CD4-positive, CD25-positive, alpha-beta regulatory T cell (primary cell): ENCODE results near the gene MTIF2. TPM values are rescaled to one million over a fixed set of nuclear protein-coding genes. Genes with fewer than 3 reads are reported as not detected.
"Not testable (repeated sequence)": the region's sequence is repeated elsewhere in the genome, so short reads cannot be mapped to it uniquely, and the experiment has no call there.

Experiments used
- ATAC-seq, 2 donors: fragments of 150-1000 bp; cut with Tn5 transposase; one replicate each; pipeline ENCODE4 v1.10.0; 2021; ENCODE audit warnings: low read depth in 2 of 2, moderate number of reproducible peaks in 2 of 2, moderate library complexity in 1 of 2
- DNase-seq, 3 donors: peaks; one replicate each; pipeline versions ENCODE4 v3.0.0 to v3.0.0-alpha.2; 2012 to 2022; ENCODE audit warnings: mixed read lengths in 1 of 3
- H3K27ac ChIP-seq: one replicate; pipeline ENCODE4 v1.7.0; 2013; ENCODE audit warnings: mild to moderate bottlenecking, low read length; ENCODE audit not compliant: insufficient read depth, poor library complexity, severe bottlenecking
- H3K27me3 ChIP-seq: one replicate; pipeline ENCODE4 v1.7.0; 2013; ENCODE audit warnings: low read length; ENCODE audit not compliant: control insufficient read depth, insufficient read depth
- H3K36me3 ChIP-seq: one replicate; pipeline ENCODE4 v1.7.0; 2013; ENCODE audit warnings: mild to moderate bottlenecking, low read length, moderate library complexity; ENCODE audit not compliant: control insufficient read depth, insufficient read depth
- H3K4me1 ChIP-seq: 2 replicates; pipeline ENCODE4 v1.7.0; 2013; ENCODE audit warnings: mild to moderate bottlenecking, low read length; ENCODE audit not compliant: insufficient read depth, control insufficient read depth, poor library complexity, severe bottlenecking
- H3K4me3 ChIP-seq: one replicate; pipeline ENCODE4 v1.7.0; 2013; ENCODE audit warnings: low read depth, mild to moderate bottlenecking, low read length, moderate library complexity
- H3K9me3 ChIP-seq, 2 experiments: 1 replicate in 1 of 2; 2 replicates in 1 of 2; pipeline ENCODE4 v1.7.0; 2013; ENCODE audit warnings: low read length in 2 of 2, mild to moderate bottlenecking in 1 of 2, moderate library complexity in 1 of 2; ENCODE audit not compliant: control insufficient read depth in 2 of 2
- H3K27ac Mint-ChIP-seq, 3 donors: one replicate each; pipeline ENCODE4 v1.8.0; 2020 to 2022; ENCODE audit warnings: mild to moderate bottlenecking in 3 of 3, mixed read lengths in 3 of 3, moderate library complexity in 2 of 3
- H3K27me3 Mint-ChIP-seq: one replicate; pipeline ENCODE4 v1.8.0; 2022; ENCODE audit warnings: mild to moderate bottlenecking, mixed read lengths
- H3K36me3 Mint-ChIP-seq: one replicate; pipeline ENCODE4 v1.8.0; 2020; ENCODE audit warnings: mixed read lengths
- H3K4me1 Mint-ChIP-seq, 4 donors: one replicate each; pipeline ENCODE4 v1.8.0; 2020 to 2022; ENCODE audit warnings: mixed read lengths in 4 of 4, mild to moderate bottlenecking in 1 of 4
- H3K4me3 Mint-ChIP-seq, 4 donors: one replicate each; pipeline ENCODE4 v1.8.0; 2020 to 2022; ENCODE audit warnings: mild to moderate bottlenecking in 4 of 4, mixed read lengths in 4 of 4, moderate library complexity in 3 of 4
- H3K9me3 Mint-ChIP-seq, 7 donors: one replicate each; pipeline ENCODE4 v1.8.0; 2020 to 2022; ENCODE audit warnings: mixed read lengths in 7 of 7, mild to moderate bottlenecking in 3 of 7, moderate library complexity in 2 of 7
- polyA plus RNA-seq, 4 donors: library from polyadenylated mRNA; unstranded; fragments of 300-500 nt; fragmentation: Illumina TruSeq; gene quantifications; one replicate each; pipeline ENCODE4 v1.2.3, GENCODE V29; 2021
- total RNA-seq: library from RNA; stranded (reverse); gene quantifications from one replicate; pipeline ENCODE4 v1.2.3, GENCODE V29; 2022

The MTIF2 gene
- total and polyA plus RNA-seq, 5 donors from 2014 or later: 13.8 to 21.3 (median 15.3) TPM

- Histone ChIP-seq H3K27ac (no peak overlapping the region), H3K9me3 (no peaks in the 10 kb centered on the region), H3K36me3 (no peaks in the 10 kb centered on the region), H3K27me3 (no peaks in the 10 kb centered on the region), H3K4me1 (peaks cover 13% of the 10 kb centered on the region), H3K4me3 (peak overlapping the region; percentile 51)
- Mint-ChIP-seq H3K27me3 (peaks cover 16% of the 10 kb centered on the region), H3K27ac (peak overlapping the region; percentile 3 to 98 (median 18)), H3K9me3 (peaks cover 0 to 2% (median 0%) of the 10 kb centered on the region in 7 donors), H3K4me1 (peaks cover 10 to 42% (median 21%) of the 10 kb centered on the region in 4 donors), H3K4me3 (peak overlapping the region; percentile 94 to 97 (median 96)), H3K36me3 (peaks cover 4% of the 10 kb centered on the region)
- no peak for ATAC-seq
- no peak for DNase-seq
Measured at GRCh38 chr2:55283083-55283482, 14.1 kb upstream of the MTIF2 start.

GRCh38 chr2:55282110-55282917 is 13.3 kb upstream of the MTIF2 start:
- no peaks in the 10 kb centered on the region for H3K27me3 ChIP-seq
- Mint-ChIP-seq H3K4me1 (peaks cover 10 to 42% (median 21%) of the 10 kb centered on the region in 4 donors), H3K9me3 (peaks cover 0 to 2% (median 0%) of the 10 kb centered on the region in 7 donors), H3K36me3 (peaks cover 4% of the 10 kb centered on the region), H3K27me3 (peaks cover 16% of the 10 kb centered on the region), H3K4me3 (peak overlapping the region; percentile 94 to 97 (median 96)), H3K27ac (peak overlapping the region; percentile 98 to 99 (median 98))
- DNase-seq (peak; percentile 77 to 92 (median 86)), ATAC-seq (peak; percentile 98 to 99)
- H3K27ac ChIP-seq: peak overlapping the region; percentile 76
- no peaks in the 10 kb centered on the region for H3K9me3 ChIP-seq
- no peaks in the 10 kb centered on the region for H3K36me3 ChIP-seq
- H3K4me3 ChIP-seq: peak overlapping the region; percentile 93
- H3K4me1 ChIP-seq: peaks cover 13% of the 10 kb centered on the region

GRCh38 chr2:55280851-55281546 is 12.0 kb upstream of the MTIF2 start:
- not testable (repeated sequence) for H3K27ac ChIP-seq, H3K27me3 ChIP-seq, ATAC-seq, H3K9me3 ChIP-seq, H3K36me3 ChIP-seq, H3K9me3 Mint-ChIP-seq, H3K36me3 Mint-ChIP-seq, H3K4me3 ChIP-seq, DNase-seq
- Mint-ChIP-seq H3K27me3 (peaks cover 16% of the 10 kb centered on the region), H3K4me3 (peak overlapping the region; percentile 59 to 94 (median 73)), H3K4me1 (peaks cover 10 to 35% (median 15%) of the 10 kb centered on the region in 4 donors), H3K27ac (peak overlapping the region; percentile 80 to 98 (median 86))
- H3K4me1 ChIP-seq: peaks cover 13% of the 10 kb centered on the region

- H3K27ac Mint-ChIP-seq: peak overlapping the region in 1 of 3 donors; percentile 19
- H3K27me3 Mint-ChIP-seq: peaks cover 16% of the 10 kb centered on the region
- H3K27me3 ChIP-seq, H3K4me3 ChIP-seq, H3K36me3 Mint-ChIP-seq, ATAC-seq, H3K36me3 ChIP-seq, H3K9me3 Mint-ChIP-seq, H3K9me3 ChIP-seq, DNase-seq, H3K27ac ChIP-seq: not testable (repeated sequence)
- H3K4me3 Mint-ChIP-seq: peak overlapping the region in 1 of 4 donors; percentile 17
- H3K4me1 Mint-ChIP-seq: peaks cover 10 to 30% (median 15%) of the 10 kb centered on the region in 4 donors
- H3K4me1 ChIP-seq: peaks cover 13% of the 10 kb centered on the region
Measured at GRCh38 chr2:55279859-55280424, 10.9 kb upstream of the MTIF2 start.

- not testable (repeated sequence) for H3K36me3 ChIP-seq, H3K9me3 ChIP-seq, H3K27me3 ChIP-seq, ATAC-seq, DNase-seq, H3K4me3 ChIP-seq, H3K36me3 Mint-ChIP-seq, H3K9me3 Mint-ChIP-seq, H3K27ac ChIP-seq
- H3K4me3 Mint-ChIP-seq: peak overlapping the region in 1 of 4 donors; percentile 67
- peaks cover 18% of the 10 kb centered on the region for H3K27me3 Mint-ChIP-seq
- H3K4me1 ChIP-seq: peaks cover 13% of the 10 kb centered on the region
- peaks cover 10 to 28% (median 15%) of the 10 kb centered on the region in 4 donors for H3K4me1 Mint-ChIP-seq
- H3K27ac Mint-ChIP-seq: peak overlapping the region in 1 of 3 donors; percentile 77
Measured at GRCh38 chr2:55279214-55279835, 10.3 kb upstream of the MTIF2 start.

- peaks cover 22% of the 10 kb centered on the region for H3K27me3 Mint-ChIP-seq
- no peak overlapping the region for H3K27ac Mint-ChIP-seq
- H3K36me3 ChIP-seq: no peaks in the 10 kb centered on the region
- no peak for ATAC-seq
- no peaks in the 10 kb centered on the region for H3K36me3 Mint-ChIP-seq
- peaks cover 0 to 16% (median 5%) of the 10 kb centered on the region in 4 donors for H3K4me1 Mint-ChIP-seq
- no peak overlapping the region for H3K27ac ChIP-seq
- DNase-seq: no peak
- H3K4me3 Mint-ChIP-seq: no peak overlapping the region
- no peak overlapping the region for H3K4me3 ChIP-seq
- H3K9me3 Mint-ChIP-seq: peaks cover 0 to 2% (median 0%) of the 10 kb centered on the region in 7 donors
- H3K9me3 ChIP-seq: no peaks in the 10 kb centered on the region
- H3K27me3 ChIP-seq: no peaks in the 10 kb centered on the region
- peaks cover 6% of the 10 kb centered on the region for H3K4me1 ChIP-seq
Measured at GRCh38 chr2:55277310-55277709, 8.3 kb upstream of the MTIF2 start.

- not testable (repeated sequence) for H3K36me3 ChIP-seq, H3K27ac Mint-ChIP-seq, DNase-seq, H3K4me3 Mint-ChIP-seq, H3K27ac ChIP-seq, H3K27me3 ChIP-seq, H3K9me3 ChIP-seq, H3K36me3 Mint-ChIP-seq, H3K4me1 ChIP-seq, ATAC-seq, H3K9me3 Mint-ChIP-seq, H3K4me3 ChIP-seq
- Mint-ChIP-seq H3K4me1 (peaks cover 1 to 19% (median 12%) of the 10 kb centered on the region in 4 donors), H3K27me3 (peaks cover 16% of the 10 kb centered on the region)
Measured at GRCh38 chr2:55274346-55274745, 5.3 kb upstream of the MTIF2 start.
